GM18511 (cell line): ENCODE results near the gene PARP16.

Experiments
- ATAC-seq: cut with Tn5 transposase; IDR thresholded peaks from one replicate; pipeline ENCODE4 v1.9.1; 2021; ENCODE audit warnings: mild to moderate bottlenecking, moderate library complexity; ENCODE audit not compliant: unreplicated experiment

The PARP16 gene

DNA sequence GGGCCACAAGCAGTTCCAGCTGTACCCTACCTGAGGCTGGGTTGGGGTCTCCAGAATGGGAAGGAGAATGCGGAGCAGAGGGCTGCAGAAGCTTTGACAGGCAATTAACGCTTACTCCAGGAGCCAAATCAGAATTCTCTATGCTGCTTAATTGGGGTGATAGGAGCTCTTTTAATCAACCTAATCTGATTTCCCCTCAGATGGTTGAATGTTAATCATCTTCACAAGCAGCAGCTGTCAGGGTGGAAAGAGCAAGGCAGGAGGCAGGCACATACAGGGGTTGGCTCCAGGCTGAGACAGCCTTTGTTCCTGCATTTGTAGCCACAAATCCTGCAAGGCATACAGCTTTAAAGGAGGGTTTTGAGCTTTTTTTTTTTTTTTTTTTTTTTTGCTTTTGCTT, 78.0 kb downstream of the PARP16 start:
- no peak for ATAC-seq
